GM23338 (cell line): ENCODE data around the gene FAP.

Source experiments
- CTCF ChIP-seq, 2 experiments: fragments of 200-600 bp in 1 of 2; sonication (generic) in 1 of 2; conservative IDR thresholded peaks; 2 replicates each; pipeline versions ENCODE4 v1.5.1 to v1.6.1; 2016 to 2017; ENCODE audit warnings: antibody characterized with exemption in 2 of 2, low read depth in 2 of 2, mild to moderate bottlenecking in 2 of 2, moderate library complexity in 1 of 2
- EZH2 ChIP-seq: fragments of 200-600 bp; sonication (generic); IDR thresholded peaks from one replicate; pipeline ENCODE4 v1.8.0; 2017; ENCODE audit warnings: antibody characterized with exemption, mild to moderate bottlenecking, low read depth; ENCODE audit not compliant: unreplicated experiment
- EZH2phosphoT487 ChIP-seq: fragments of 200-600 bp; sonication (generic); IDR thresholded peaks from one replicate; pipeline ENCODE4 v1.8.1; 2018; ENCODE audit warnings: antibody characterized with exemption; ENCODE audit not compliant: unreplicated experiment
- REST ChIP-seq: IDR thresholded peaks from one replicate; pipeline ENCODE4 v1.6.1; 2018; ENCODE audit warnings: antibody characterized with exemption; ENCODE audit not compliant: unreplicated experiment

- TF ChIP-seq CTCF (conservative IDR thresholded peaks at IDR 0.05; ENCODE audit: low read depth in 2 of 2) = no peak
- TF ChIP-seq REST = no peak
- no peak for TF ChIP-seq EZH2phosphoT487
- TF ChIP-seq EZH2 = no peak
Measured at GRCh38 chr2:162291748-162292147, 48.5 kb upstream of the FAP start.
